ENCODE results near the gene KCNJ6.

DNA sequence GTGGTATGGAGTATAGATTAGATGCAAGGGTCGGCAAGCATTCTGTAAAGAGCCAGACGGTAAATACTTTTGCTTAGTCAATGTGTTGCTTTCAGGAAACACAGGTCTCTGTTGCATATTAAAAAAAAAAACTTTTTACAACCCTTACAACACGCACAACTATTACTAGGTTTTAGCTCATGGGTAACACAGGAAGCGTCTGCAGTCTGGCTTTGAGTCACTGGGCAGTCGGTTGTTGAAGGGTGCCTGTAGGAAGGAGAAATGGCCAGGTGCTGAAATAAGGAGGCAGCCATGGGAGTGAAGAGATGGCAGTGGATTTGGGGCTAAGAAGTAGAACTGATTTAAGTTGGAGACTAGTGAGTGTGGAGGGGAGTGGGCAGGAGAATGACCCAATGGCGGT, 192.1 kb downstream of the KCNJ6 start:
- TF ChIP-seq, protein P1, sequence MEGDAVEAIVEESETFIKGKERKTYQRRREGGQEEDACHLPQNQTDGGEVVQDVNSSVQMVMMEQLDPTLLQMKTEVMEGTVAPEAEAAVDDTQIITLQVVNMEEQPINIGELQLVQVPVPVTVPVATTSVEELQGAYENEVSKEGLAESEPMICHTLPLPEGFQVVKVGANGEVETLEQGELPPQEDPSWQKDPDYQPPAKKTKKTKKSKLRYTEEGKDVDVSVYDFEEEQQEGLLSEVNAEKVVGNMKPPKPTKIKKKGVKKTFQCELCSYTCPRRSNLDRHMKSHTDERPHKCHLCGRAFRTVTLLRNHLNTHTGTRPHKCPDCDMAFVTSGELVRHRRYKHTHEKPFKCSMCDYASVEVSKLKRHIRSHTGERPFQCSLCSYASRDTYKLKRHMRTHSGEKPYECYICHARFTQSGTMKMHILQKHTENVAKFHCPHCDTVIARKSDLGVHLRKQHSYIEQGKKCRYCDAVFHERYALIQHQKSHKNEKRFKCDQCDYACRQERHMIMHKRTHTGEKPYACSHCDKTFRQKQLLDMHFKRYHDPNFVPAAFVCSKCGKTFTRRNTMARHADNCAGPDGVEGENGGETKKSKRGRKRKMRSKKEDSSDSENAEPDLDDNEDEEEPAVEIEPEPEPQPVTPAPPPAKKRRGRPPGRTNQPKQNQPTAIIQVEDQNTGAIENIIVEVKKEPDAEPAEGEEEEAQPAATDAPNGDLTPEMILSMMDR (IDR thresholded peaks at IDR 0.05), result no peak
- no peak for TF ChIP-seq POLR2AphosphoS5 (IDR thresholded peaks at IDR 0.05; ENCODE audit: low read depth, low read length)
- no peak for TF ChIP-seq RAD21 (IDR thresholded peaks at IDR 0.05; ENCODE audit: low read length)
- no peak for TF ChIP-seq JUND (IDR thresholded peaks at IDR 0.05)
